GM12878 (cell line): ENCODE results near the gene GNAZ. TPM values are rescaled to one million over a fixed set of nuclear protein-coding genes. Genes with fewer than 3 reads are reported as not detected.

Experiments used
- ATAC-seq: fragments of 200-7000 bp; cut with Tn5 transposase; 3 replicates; pipeline ENCODE4 v1.9.1; 2020; ENCODE audit warnings: mild to moderate bottlenecking, moderate library complexity
- BruUV-seq: library from RNA; stranded (reverse); fragments of 400-500 nt; replicated peaks from 2 replicates; lab custom pipeline; 2021; lab: Mats Ljungman, UMichigan
- CTCF ChIA-PET: fragments of 300-600 bp; sonication (Branson Sonifier 250); formaldehyde crosslinking; extraction: SDS; loops from one replicate; lab custom pipeline; 2021; ENCODE audit warnings: inconsistent platforms; lab: Yijun Ruan, JAX
- POLR2A ChIA-PET: fragments of 350-600 bp; formaldehyde crosslinking; extraction: SDS; loops from one replicate; lab custom pipeline; 2021; ENCODE audit warnings: inconsistent platforms; lab: Charles Lee
- RAD21 ChIA-PET: fragments of 300-600 bp; sonication (Branson Sonifier 250); formaldehyde crosslinking; loops from one replicate; lab custom pipeline; 2023; ENCODE audit warnings: antibody characterized with exemption; ENCODE audit not compliant: unreplicated experiment; lab: Charles Lee
- SMC1A ChIA-PET: fragments of 300-600 bp; sonication (Branson Sonifier 250); formaldehyde crosslinking; loops from one replicate; lab custom pipeline; 2023; ENCODE audit not compliant: unreplicated experiment, uncharacterized antibody; lab: Charles Lee
- DNase-seq: peaks from one replicate; pipeline ENCODE4 v3.0.0-alpha.2; 2011; ENCODE audit warnings: low read depth, low spot score
- FAIRE-seq: peaks from 3 replicates; lab custom pipeline; 2011; peaks lifted over from hg19 to GRCh38; lab: Jason Lieb, UNC
- H2AFZ ChIP-seq: 2 replicates; pipeline ENCODE4 v1.6.0; 2011; ENCODE audit warnings: low read depth, low read length, control low read depth; ENCODE audit not compliant: control insufficient read depth
- H3K27ac ChIP-seq: 2 replicates; pipeline ENCODE4 v1.5.1; 2011; ENCODE audit warnings: control low read depth; ENCODE audit not compliant: control insufficient read depth, insufficient read depth
- H3K27me3 ChIP-seq, 2 experiments: replicated peaks in 1 of 2; 2 replicates each; pipeline versions ENCODE4 v1.6.0 to v1.6.1; 2011; ENCODE audit warnings: low read length in 1 of 2; ENCODE audit not compliant: control insufficient read depth in 2 of 2, insufficient read depth in 2 of 2
- H3K36me3 ChIP-seq, 2 experiments: 2 replicates each; pipeline ENCODE4 v1.5.1; 2011; ENCODE audit warnings: low read length in 1 of 2; ENCODE audit not compliant: control insufficient read depth in 2 of 2, insufficient read depth in 2 of 2
- H3K4me1 ChIP-seq: 2 replicates; pipeline ENCODE4 v1.6.1; 2011; ENCODE audit warnings: mild to moderate bottlenecking, low read length, moderate library complexity, mixed read lengths; ENCODE audit not compliant: control insufficient read depth, insufficient read depth
- H3K4me2 ChIP-seq: 2 replicates; pipeline ENCODE4 v1.6.0; 2011; ENCODE audit warnings: control low read depth; ENCODE audit not compliant: control insufficient read depth, insufficient read depth
- H3K4me3 ChIP-seq: fragments of 200-600 bp; sonication (generic); 2 replicates; pipeline ENCODE4 v1.5.1; 2016
- H3K79me2 ChIP-seq: 2 replicates; pipeline ENCODE4 v1.6.0; 2011; ENCODE audit warnings: low read length; ENCODE audit not compliant: control insufficient read depth, insufficient read depth
- H3K9ac ChIP-seq: 2 replicates; pipeline ENCODE4 v1.8.0; 2011; ENCODE audit warnings: low read length, control low read depth, mixed read lengths; ENCODE audit not compliant: control insufficient read depth, insufficient read depth
- H3K9me3 ChIP-seq: replicated peaks from 3 replicates; pipeline ENCODE4 v1.5.1; 2011; ENCODE audit warnings: mild to moderate bottlenecking, low read length; ENCODE audit not compliant: control insufficient read depth, insufficient read depth
- H4K20me1 ChIP-seq: 2 replicates; pipeline ENCODE4 v1.6.0; 2011; ENCODE audit not compliant: control insufficient read depth, insufficient read depth
- BCL11A ChIP-seq: IDR thresholded peaks from 2 replicates; pipeline ENCODE4 v1.6.1; 2011; ENCODE audit warnings: low read depth, low read length
- CTCF ChIP-seq, 3 experiments: IDR thresholded peaks in 2 of 3; conservative IDR thresholded peaks in 1 of 3; 2 replicates each; pipeline ENCODE4 v1.5.1; 2011; ENCODE audit warnings: low read depth in 3 of 3, low read length in 3 of 3, mild to moderate bottlenecking in 3 of 3, control low read depth in 2 of 3, moderate library complexity in 2 of 3, inconsistent platforms in 1 of 3, mixed read lengths in 1 of 3; ENCODE audit not compliant: control insufficient read depth in 2 of 3, insufficient read depth in 1 of 3; ENCODE audit errors: extremely low read depth in 1 of 3
- EGR1 ChIP-seq, 2 experiments: IDR thresholded peaks; 1 replicate in 1 of 2; 2 replicates in 1 of 2; pipeline ENCODE4 v1.6.1; 2011 to 2012; ENCODE audit warnings: low read depth in 2 of 2, low read length in 2 of 2, borderline replicate concordance in 1 of 2, mild to moderate bottlenecking in 1 of 2, moderate library complexity in 1 of 2
- HCFC1 ChIP-seq: fragments of 150-350 bp; IDR thresholded peaks from 2 replicates; pipeline ENCODE4 v1.6.1; 2014; ENCODE audit warnings: low read length
- MEF2B ChIP-seq: fragments of 450-650 bp; IDR thresholded peaks from 2 replicates; pipeline ENCODE4 v1.6.1; 2018; ENCODE audit warnings: mild to moderate bottlenecking, moderate library complexity; ENCODE audit not compliant: partially characterized antibody, poor library complexity, severe bottlenecking
- NR2F1 ChIP-seq: fragments of 450-650 bp; conservative IDR thresholded peaks from 2 replicates; pipeline ENCODE4 v1.6.1; 2017; ENCODE audit warnings: mild to moderate bottlenecking
- PML ChIP-seq: IDR thresholded peaks from 2 replicates; pipeline ENCODE4 v1.6.1; 2012; ENCODE audit warnings: low read length, inconsistent platforms
- RB1 ChIP-seq: fragments of 450-650 bp; formaldehyde crosslinking; IDR thresholded peaks from 2 replicates; pipeline ENCODE4 v1.6.1; 2017; ENCODE audit warnings: mild to moderate bottlenecking, borderline replicate concordance
- SPI1 ChIP-seq: IDR thresholded peaks from 2 replicates; pipeline ENCODE4 v1.6.1; 2011; ENCODE audit warnings: low read depth, mild to moderate bottlenecking, low read length, moderate library complexity, borderline replicate concordance; ENCODE audit not compliant: insufficient read depth
- SREBF2 ChIP-seq: IDR thresholded peaks from 2 replicates; pipeline ENCODE4 v1.6.1; 2012; ENCODE audit warnings: mild to moderate bottlenecking, low read length
- SRF ChIP-seq, 2 experiments: IDR thresholded peaks; 2 replicates each; pipeline ENCODE4 v1.6.1; 2011; ENCODE audit warnings: low read depth in 2 of 2, low read length in 2 of 2, mild to moderate bottlenecking in 1 of 2, moderate library complexity in 1 of 2
- STAT1 ChIP-seq: fragments of 450-650 bp; conservative IDR thresholded peaks from 2 replicates; pipeline ENCODE4 v1.6.1; 2014; ENCODE audit warnings: antibody characterized with exemption, mild to moderate bottlenecking
- TAF1 ChIP-seq: IDR thresholded peaks from 2 replicates; pipeline ENCODE4 v1.6.1; 2011; ENCODE audit warnings: mild to moderate bottlenecking, low read depth, low read length, borderline replicate concordance
- TARDBP ChIP-seq: IDR thresholded peaks from 2 replicates; pipeline ENCODE4 v1.6.1; 2016; ENCODE audit warnings: borderline replicate concordance
- TCF12 ChIP-seq: IDR thresholded peaks from 2 replicates; pipeline ENCODE4 v1.6.1; 2011; ENCODE audit warnings: low read depth, mild to moderate bottlenecking, low read length
- TCF3 ChIP-seq: IDR thresholded peaks from 2 replicates; pipeline ENCODE4 v1.6.1; 2012; ENCODE audit warnings: low read depth, mild to moderate bottlenecking, low read length, borderline replicate concordance; ENCODE audit not compliant: insufficient read depth
- ZSCAN29 ChIP-seq: fragments of 450-650 bp; IDR thresholded peaks from 2 replicates; pipeline ENCODE4 v1.6.1; 2017; ENCODE audit warnings: mild to moderate bottlenecking, moderate library complexity
- WGBS: methylation state at CpG from one replicate; pipeline ENCODE4 v1.1.6; 2016; ENCODE audit warnings: low lambda C conversion rate; ENCODE audit not compliant: insufficient replicate concordance, insufficient coverage; ENCODE audit errors: missing lambda C conversion rate; 5-methylcytosine and 5-hydroxymethylcytosine counted together
- in situ Hi-C: fragments of 300-500 bp; cut with MboI; formaldehyde crosslinking; loops from 9 replicates; pipeline ENCODE4 v1.14.3; 2018; ENCODE audit warnings: mixed read lengths
- intact Hi-C: fragments of 100-400 bp; cut with micrococcal nuclease; formaldehyde crosslinking; loops from one replicate; pipeline ENCODE4 v1.14.2; 2022; ENCODE audit not compliant: unreplicated experiment
- polyA plus RNA-seq, 11 experiments: library from polyadenylated mRNA; depleted of rRNA in 4 of 11; unstranded in 6 of 11; stranded (reverse) in 5 of 11; fragments of >200 nt; fragmentation: Nextera tagmentation in 4 of 11; fragmentation: Illumina TruSeq in 1 of 11; extraction: Ambion mirVana in 4 of 11; extraction: Trizol in 1 of 11; gene quantifications; 1 replicate in 1 of 11; 2 replicates in 10 of 11; pipeline versions ENCODE4 v1.2.1 to v1.2.3, GENCODE V29; 2011 to 2016; ENCODE audit warnings: inconsistent platforms in 2 of 11, missing spikeins in 2 of 11, low read depth in 1 of 11
- total RNA-seq, 4 experiments: library from RNA; depleted of rRNA in 3 of 4; stranded (reverse); fragments of >200 nt in 3 of 4; fragmentation: Illumina TruSeq in 1 of 4; extraction: Trizol in 1 of 4; gene quantifications; 2 replicates each; pipeline versions ENCODE4 v1.2.1 to v1.2.3, GENCODE V29; 2013 to 2021
- TF ChIP-seq, protein P1 (sequence below): fragments of 450-650 bp; formaldehyde crosslinking; IDR thresholded peaks from 2 replicates; pipeline ENCODE4 v1.5.0; 2022; ENCODE audit warnings: mild to moderate bottlenecking, missing genetic modification characterization

Gene GNAZ
- total and polyA plus RNA-seq, 10 of the 15 experiments (the other 5 are each of a cell fraction or from before 2014, with no cell fraction given) = 0.09 to 1.0 (median 0.44) TPM; not detected in 1

DNA sequence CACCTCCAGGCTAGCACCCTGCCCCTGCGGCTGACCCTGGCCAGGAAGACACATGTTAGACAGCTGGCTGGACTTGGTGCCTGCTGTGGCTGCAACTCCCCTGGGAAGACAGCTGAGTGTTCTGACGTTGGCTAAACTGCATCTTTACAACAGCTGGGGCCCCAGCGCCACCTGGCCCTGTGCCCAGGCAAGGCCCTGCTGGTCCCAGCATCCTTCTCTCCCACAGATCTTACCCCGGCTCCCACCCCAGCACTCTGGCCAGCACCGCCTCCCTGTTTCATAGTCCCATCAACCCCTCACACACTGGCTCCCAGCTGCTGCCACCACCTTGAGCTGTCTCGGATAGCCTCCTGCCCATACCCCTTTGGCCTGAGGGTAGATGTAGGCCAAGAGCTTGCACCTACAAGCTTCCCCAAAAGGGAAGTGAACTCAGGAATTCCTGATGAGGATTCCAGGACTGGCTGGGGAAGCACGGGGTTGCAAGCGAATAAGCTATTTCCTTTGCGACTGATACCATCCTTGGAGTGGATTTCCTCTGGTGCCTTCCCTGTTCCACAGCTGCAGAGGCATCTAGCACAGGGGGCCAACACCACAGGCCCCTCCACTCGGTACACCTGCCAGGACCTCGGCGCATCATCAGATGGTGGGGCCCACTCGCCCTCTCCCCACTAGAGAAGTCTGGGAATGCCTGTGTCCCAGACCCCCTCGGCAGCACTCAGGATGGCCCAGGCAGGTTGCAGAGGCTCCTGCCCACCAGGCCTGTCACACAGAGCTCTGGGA is 42.9 kb downstream of the GNAZ start:
- H3K4me3 ChIP-seq = no peak overlapping the region
- H4K20me1 ChIP-seq = no peaks in the 10 kb centered on the region
- FAIRE-seq = no peak
- ChIA-PET POLR2A (interaction anchor here (0.5 kb wide), 1 partner anchor 85 kb away, joined by 4 read pairs; no protein-coding TSS in a partner anchor), CTCF (interaction anchor here (0.8 to 13.8 kb wide), 8 partner anchors 9 to 154 kb away, joined by 3 to 211 read pairs (median 4); partner anchors contain the start of gene RAB36), RAD21 (interaction anchor here (1.3 to 4.4 kb wide), 3 partner anchors 8 to 156 kb away, joined by 3 to 30 read pairs (median 6); no protein-coding TSS in a partner anchor), SMC1A (interaction anchor here (0.9 to 2.4 kb wide), 6 partner anchors 42 to 153 kb away, joined by 3 to 19 read pairs (median 3); no protein-coding TSS in a partner anchor)
- no peaks in the 10 kb centered on the region for H3K79me2 ChIP-seq
- H3K4me2 ChIP-seq = no peak overlapping the region
- no peaks in the 10 kb centered on the region for H3K36me3 ChIP-seq
- no peaks in the 10 kb centered on the region for H3K9me3 ChIP-seq
- BruUV-seq = no TSS peak
- no peaks in the 10 kb centered on the region for H3K4me1 ChIP-seq
- ATAC-seq = peak; percentile 58
- intact Hi-C loops = no loop called here
- H3K27me3 ChIP-seq = no peaks in the 10 kb centered on the region
- no peak for DNase-seq
- 29% methylated on average over 14 of the region's 14 CpGs for WGBS
- in situ Hi-C loops = no loop called here
- no peak overlapping the region for H3K27ac ChIP-seq
- H3K9ac ChIP-seq = no peak overlapping the region
- no peak overlapping the region for H2AFZ ChIP-seq
- TF ChIP-seq RB1 (no peak), PML (no peak), TARDBP (no peak), EGR1 (IDR thresholded peaks at IDR 0.05; ENCODE audit: borderline replicate concordance in 1 of 2, low read depth in 2 of 2, low read length in 2 of 2) (no peak), SREBF2 (no peak), TCF3 (0 out of 2 replicates have a peak, but pooled peaks have one; percentile 33), SRF (IDR thresholded peaks at IDR 0.05; ENCODE audit: low read depth in 2 of 2, low read length in 2 of 2) (no peak), BCL11A (no peak), CTCF (IDR thresholded peaks at IDR 0.05 in 2 of 3, conservative IDR thresholded peaks at IDR 0.05 in 1 of 3; ENCODE audit: control insufficient read depth in 2 of 3, extremely low read depth in 1 of 3, insufficient read depth in 1 of 3, low read depth in 3 of 3, low read length in 3 of 3) (no peak), SPI1 (no peak), MEF2B (peak; percentile 53), TAF1 (no peak), NR2F1 (peak; percentile 81), STAT1 (no peak), TCF12 (peak; percentile 80; the same call in 1 of the 2 replicates), HCFC1 (no peak), ZSCAN29 (no peak)
- TF ChIP-seq, protein P1, sequence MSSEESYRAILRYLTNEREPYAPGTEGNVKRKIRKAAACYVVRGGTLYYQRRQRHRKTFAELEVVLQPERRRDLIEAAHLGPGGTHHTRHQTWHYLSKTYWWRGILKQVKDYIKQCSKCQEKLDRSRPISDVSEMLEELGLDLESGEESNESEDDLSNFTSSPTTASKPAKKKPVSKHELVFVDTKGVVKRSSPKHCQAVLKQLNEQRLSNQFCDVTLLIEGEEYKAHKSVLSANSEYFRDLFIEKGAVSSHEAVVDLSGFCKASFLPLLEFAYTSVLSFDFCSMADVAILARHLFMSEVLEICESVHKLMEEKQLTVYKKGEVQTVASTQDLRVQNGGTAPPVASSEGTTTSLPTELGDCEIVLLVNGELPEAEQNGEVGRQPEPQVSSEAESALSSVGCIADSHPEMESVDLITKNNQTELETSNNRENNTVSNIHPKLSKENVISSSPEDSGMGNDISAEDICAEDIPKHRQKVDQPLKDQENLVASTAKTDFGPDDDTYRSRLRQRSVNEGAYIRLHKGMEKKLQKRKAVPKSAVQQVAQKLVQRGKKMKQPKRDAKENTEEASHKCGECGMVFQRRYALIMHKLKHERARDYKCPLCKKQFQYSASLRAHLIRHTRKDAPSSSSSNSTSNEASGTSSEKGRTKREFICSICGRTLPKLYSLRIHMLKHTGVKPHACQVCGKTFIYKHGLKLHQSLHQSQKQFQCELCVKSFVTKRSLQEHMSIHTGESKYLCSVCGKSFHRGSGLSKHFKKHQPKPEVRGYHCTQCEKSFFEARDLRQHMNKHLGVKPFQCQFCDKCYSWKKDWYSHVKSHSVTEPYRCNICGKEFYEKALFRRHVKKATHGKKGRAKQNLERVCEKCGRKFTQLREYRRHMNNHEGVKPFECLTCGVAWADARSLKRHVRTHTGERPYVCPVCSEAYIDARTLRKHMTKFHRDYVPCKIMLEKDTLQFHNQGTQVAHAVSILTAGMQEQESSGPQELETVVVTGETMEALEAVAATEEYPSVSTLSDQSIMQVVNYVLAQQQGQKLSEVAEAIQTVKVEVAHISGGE (CRISPR knock-in tag) = no peak
